K562 (cell line): ENCODE data around the gene KLRD1. TPM values are rescaled to one million over a fixed set of nuclear protein-coding genes. Genes with fewer than 3 reads are reported as not detected.
"Not testable (repeated sequence)": the region's sequence is repeated elsewhere in the genome, so short reads cannot be mapped to it uniquely, and the experiment has no call there.

Source experiments
- ATAC-seq: fragments of 200-7000 bp; cut with Tn5 transposase; 3 replicates; pipeline ENCODE4 v1.9.1; 2020; ENCODE audit warnings: moderate library complexity
- BruUV-seq: library from RNA; stranded (reverse); fragments of 400-500 nt; replicated peaks from 2 replicates; lab custom pipeline; 2021; lab: Mats Ljungman, UMichigan
- CTCF ChIA-PET: fragments of 300-600 bp; formaldehyde crosslinking; extraction: SDS; loops from one replicate; lab custom pipeline; 2021; ENCODE audit warnings: low intra/inter-chr PET ratio; lab: Yijun Ruan, JAX
- POLR2A ChIA-PET: fragments of 300-600, 350-650 bp; sonication (Branson Sonifier 250); formaldehyde crosslinking; extraction: SDS; loops from one replicate; lab custom pipeline; 2021; ENCODE audit warnings: antibody characterized with exemption, inconsistent platforms; lab: Yijun Ruan, JAX
- DNase-seq, 4 experiments: peaks; one replicate each; pipeline versions ENCODE4 v3.0.0 to v3.0.0-alpha.2; 2011 to 2018; ENCODE audit warnings: low spot score in 3 of 4, mixed read lengths in 3 of 4; ENCODE audit errors: extremely low read depth in 1 of 4
- FAIRE-seq: peaks from 2 replicates; lab custom pipeline; 2011; peaks lifted over from hg19 to GRCh38; lab: Jason Lieb, UNC
- H2AFZ ChIP-seq: 2 replicates; pipeline ENCODE4 v1.6.0; 2011; ENCODE audit warnings: low read depth, low read length, control low read depth, inconsistent platforms
- H3K27ac ChIP-seq: fragments of 200-600 bp; 3 replicates; pipeline ENCODE4 v1.8.0; 2011; ENCODE audit warnings: low read depth, mild to moderate bottlenecking, control low read depth, inconsistent platforms, low read length, moderate library complexity, mixed read lengths; ENCODE audit errors: extremely low read depth
- H3K27me3 ChIP-seq, 2 experiments: fragments of 300-600 bp in 1 of 2; 2 replicates in 1 of 2; 3 replicates in 1 of 2; pipeline versions ENCODE4 v1.6.0 to v1.8.0; 2011; ENCODE audit warnings: inconsistent platforms in 2 of 2, low read length in 2 of 2, mild to moderate bottlenecking in 1 of 2, mixed read lengths in 1 of 2, moderate library complexity in 1 of 2; ENCODE audit not compliant: control insufficient read depth in 2 of 2, insufficient read depth in 2 of 2
- H3K36me3 ChIP-seq: fragments of 300-600 bp; 3 replicates; pipeline ENCODE4 v1.8.0; 2011; ENCODE audit warnings: mild to moderate bottlenecking, low read length, inconsistent platforms; ENCODE audit not compliant: control insufficient read depth, insufficient read depth
- H3K4me1 ChIP-seq, 2 experiments: fragments of 200-600 bp in 1 of 2; replicated peaks in 1 of 2; 2 replicates in 1 of 2; 3 replicates in 1 of 2; pipeline versions ENCODE4 v1.5.1 to v1.8.0; 2011; ENCODE audit warnings: inconsistent platforms in 2 of 2, low read length in 2 of 2, mild to moderate bottlenecking in 1 of 2, mixed read lengths in 1 of 2, moderate library complexity in 1 of 2; ENCODE audit not compliant: control insufficient read depth in 2 of 2, insufficient read depth in 2 of 2
- H3K4me2 ChIP-seq: 2 replicates; pipeline ENCODE4 v1.6.1; 2011; ENCODE audit warnings: low read length, control low read depth, inconsistent platforms, mixed read lengths; ENCODE audit not compliant: insufficient read depth
- H3K4me3 ChIP-seq: fragments of 200-600 bp; sonication (generic), shearing (Covaris generic); 2 replicates; pipeline ENCODE4 v1.5.1; 2016; ENCODE audit warnings: control low read depth, inconsistent platforms
- H3K79me2 ChIP-seq: fragments of 200-600 bp; 3 replicates; pipeline ENCODE4 v1.8.0; 2011; ENCODE audit warnings: low read length, inconsistent platforms; ENCODE audit not compliant: control insufficient read depth, insufficient read depth
- H3K9ac ChIP-seq, 2 experiments: 2 replicates each; pipeline versions ENCODE4 v1.6.0 to v1.6.1; 2011; ENCODE audit warnings: low read depth in 2 of 2, low read length in 2 of 2, control low read depth in 1 of 2, inconsistent platforms in 1 of 2, mild to moderate bottlenecking in 1 of 2, mixed read lengths in 1 of 2; ENCODE audit not compliant: insufficient read depth in 1 of 2
- H3K9me1 ChIP-seq: one replicate; pipeline ENCODE4 v1.6.0; 2011; ENCODE audit warnings: inconsistent platforms, mild to moderate bottlenecking, low read length, moderate library complexity; ENCODE audit not compliant: control insufficient read depth, insufficient read depth
- H3K9me3 ChIP-seq: replicated peaks from 2 replicates; pipeline ENCODE4 v1.5.1; 2011; ENCODE audit warnings: low read depth, low read length, inconsistent platforms; ENCODE audit not compliant: control insufficient read depth, insufficient read depth
- H4K20me1 ChIP-seq: replicated peaks from 2 replicates; pipeline ENCODE4 v1.6.1; 2011; ENCODE audit warnings: low read length, inconsistent platforms, mixed read lengths; ENCODE audit not compliant: control insufficient read depth, insufficient read depth
- MCM5 ChIP-seq: fragments of 450-650 bp; IDR thresholded peaks from 2 replicates; pipeline ENCODE4 v1.6.1; 2016; ENCODE audit warnings: low read depth
- SNAPC5 ChIP-seq: fragments of 250-450 bp; sonication (Bioruptor Pico); IDR thresholded peaks from 2 replicates; pipeline ENCODE4 v1.8.0; 2021; ENCODE audit warnings: moderate library complexity, mild to moderate bottlenecking, inconsistent platforms
- SOX6 ChIP-seq: fragments of 450-650 bp; IDR thresholded peaks from 2 replicates; pipeline ENCODE4 v1.6.1; 2014; ENCODE audit warnings: mild to moderate bottlenecking
- ZNF146 ChIP-seq: IDR thresholded peaks from one replicate; pipeline ENCODE4 v1.6.1; 2018; ENCODE audit warnings: missing compliant biosample characterization; ENCODE audit not compliant: unreplicated experiment
- ZNF76 ChIP-seq: fragments of 250-450 bp; sonication (Bioruptor Pico); IDR thresholded peaks from 2 replicates; pipeline ENCODE4 v1.4.0; 2020; ENCODE audit warnings: mild to moderate bottlenecking, moderate library complexity, borderline replicate concordance
- WGBS: fragments of 100-300 bp; shearing (Covaris generic); methylation state at CpG from one replicate; pipeline ENCODE4 v1.1.6; 2016; ENCODE audit warnings: low coverage, mixed read lengths; ENCODE audit not compliant: insufficient coverage; ENCODE audit errors: missing lambda C conversion rate; 5-methylcytosine and 5-hydroxymethylcytosine counted together
- in situ Hi-C: fragments of 300-500 bp; cut with MboI; formaldehyde crosslinking; loops from 4 replicates; pipeline ENCODE4 v1.15.0; 2018; ENCODE audit warnings: inconsistent platforms, mixed read lengths
- intact Hi-C: fragments of 100-400 bp; cut with micrococcal nuclease; formaldehyde crosslinking; loops from 2 replicates; pipeline ENCODE4 v1.14.2; 2022
- polyA plus RNA-seq, 8 experiments: library from polyadenylated mRNA; depleted of rRNA in 4 of 8; stranded (reverse) in 5 of 8; unstranded in 3 of 8; fragments of >200 nt; fragmentation: Nextera tagmentation in 2 of 8; fragmentation: Illumina TruSeq in 1 of 8; extraction: Ambion mirVana in 2 of 8; extraction: Trizol in 1 of 8; gene quantifications; 2 replicates each; pipeline versions ENCODE4 v1.2.1 to v1.2.3, GENCODE V29; 2011 to 2014; ENCODE audit warnings: inconsistent platforms in 1 of 8, missing spikeins in 1 of 8
- total RNA-seq, 7 experiments: library from RNA; depleted of rRNA in 6 of 7; stranded (reverse); fragments of >200 nt in 6 of 7; fragmentation: Illumina TruSeq in 2 of 7; extraction: Trizol in 2 of 7; gene quantifications; 2 replicates each; pipeline versions ENCODE4 v1.2.1 to v1.2.3, GENCODE V29; 2011 to 2021; ENCODE audit warnings: low replicate concordance in 1 of 7

Gene KLRD1
- total and polyA plus RNA-seq, 9 of the 15 experiments (the other 6 are each of a cell fraction or from before 2014, with no cell fraction given) = not detected

GRCh38 chr12:10351457-10351856, 43.8 kb downstream of the KLRD1 start:
- POLR2A ChIA-PET, H3K36me3 ChIP-seq, BruUV-seq, H3K79me2 ChIP-seq, ATAC-seq, in situ Hi-C loops, intact Hi-C loops, H3K9ac ChIP-seq, H3K4me1 ChIP-seq, H3K27ac ChIP-seq, CTCF ChIA-PET, H3K4me3 ChIP-seq, H3K9me1 ChIP-seq, H4K20me1 ChIP-seq, H3K4me2 ChIP-seq, H3K9me3 ChIP-seq, H2AFZ ChIP-seq, H3K27me3 ChIP-seq, FAIRE-seq, DNase-seq: not testable (repeated sequence)
- peak; percentile 72 for TF ChIP-seq ZNF146 (CRISPR knock-in tag)
- WGBS = 21% methylated on average over 3 of the region's 3 CpGs

GRCh38 chr12:10354071-10354470, 46.4 kb downstream of the KLRD1 start:
- no peak overlapping the region for H3K9ac ChIP-seq
- H3K4me1 ChIP-seq = no peaks in the 10 kb centered on the region
- no peaks in the 10 kb centered on the region for H3K27me3 ChIP-seq
- ATAC-seq (no peak), FAIRE-seq (no peak), DNase-seq (no peak)
- ChIA-PET CTCF (no interaction called here), POLR2A (no interaction called here)
- WGBS = 89% methylated on average over 1 of the region's 4 CpGs
- no peaks in the 10 kb centered on the region for H3K79me2 ChIP-seq
- H3K4me3 ChIP-seq = no peak overlapping the region
- no peak overlapping the region for H3K4me2 ChIP-seq
- no peaks in the 10 kb centered on the region for H4K20me1 ChIP-seq
- peak overlapping the region; percentile 24; the same call in 1 of the 2 replicates for H2AFZ ChIP-seq
- TF ChIP-seq SNAPC5 = no peak
- TF ChIP-seq MCM5 = no peak
- no peak for TF ChIP-seq SOX6
- no peak for TF ChIP-seq ZNF76
- H3K36me3 ChIP-seq = no peaks in the 10 kb centered on the region
- no TSS peak for BruUV-seq
- in situ Hi-C loops = no loop called here
- no peaks in the 10 kb centered on the region for H3K9me1 ChIP-seq
- intact Hi-C loops = no loop called here
- H3K27ac ChIP-seq = no peak overlapping the region
- no peaks in the 10 kb centered on the region for H3K9me3 ChIP-seq
